GM19467 (cell line): ENCODE measurements around the gene CCDC180.
"Not testable (repeated sequence)": the region's sequence is repeated elsewhere in the genome, so short reads cannot be mapped to it uniquely, and the experiment has no call there.

Source experiments
- ATAC-seq: cut with Tn5 transposase; IDR thresholded peaks from one replicate; pipeline ENCODE4 v1.9.1; 2021; ENCODE audit warnings: mild to moderate bottlenecking, moderate library complexity; ENCODE audit not compliant: unreplicated experiment

The CCDC180 gene

GRCh38 chr9:97310896-97311295 is 3.4 kb downstream of the CCDC180 start:
- no peak for ATAC-seq

DNA sequence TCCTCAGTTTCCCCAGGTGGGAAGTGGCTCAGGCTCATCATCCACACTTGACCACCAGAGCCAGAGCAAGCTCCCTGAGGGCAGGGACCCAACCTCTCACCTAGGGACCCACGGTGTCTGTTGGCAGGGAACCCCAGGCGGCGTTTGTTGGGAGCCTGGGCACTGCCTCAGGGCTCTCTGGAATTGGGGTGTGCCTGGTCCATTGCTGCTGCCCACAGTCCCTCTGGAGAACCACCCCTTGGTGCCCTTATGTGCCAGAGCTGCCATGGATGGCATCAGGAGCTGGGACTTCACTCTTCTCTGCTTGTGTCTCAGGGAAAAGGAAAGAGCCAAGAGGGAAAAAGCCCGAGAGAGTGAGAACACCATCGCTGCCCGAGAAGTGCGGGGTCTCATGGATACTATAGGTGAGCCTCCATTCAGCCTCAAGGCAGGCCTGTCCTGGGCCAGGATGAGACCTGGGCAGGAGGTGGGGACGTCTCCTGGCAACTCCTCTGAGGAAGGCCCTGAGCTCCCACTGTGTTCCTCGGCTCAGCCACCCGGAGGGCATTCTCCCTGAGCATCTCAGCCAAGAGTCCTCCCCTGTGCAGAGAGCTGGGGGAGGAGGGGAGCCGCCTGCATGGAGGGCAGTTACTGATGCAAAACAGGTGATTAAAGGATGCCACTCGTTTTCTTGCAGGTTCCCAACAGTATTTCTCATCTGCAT is 4.5 kb downstream of the CCDC180 start:
- no peak for ATAC-seq

DNA sequence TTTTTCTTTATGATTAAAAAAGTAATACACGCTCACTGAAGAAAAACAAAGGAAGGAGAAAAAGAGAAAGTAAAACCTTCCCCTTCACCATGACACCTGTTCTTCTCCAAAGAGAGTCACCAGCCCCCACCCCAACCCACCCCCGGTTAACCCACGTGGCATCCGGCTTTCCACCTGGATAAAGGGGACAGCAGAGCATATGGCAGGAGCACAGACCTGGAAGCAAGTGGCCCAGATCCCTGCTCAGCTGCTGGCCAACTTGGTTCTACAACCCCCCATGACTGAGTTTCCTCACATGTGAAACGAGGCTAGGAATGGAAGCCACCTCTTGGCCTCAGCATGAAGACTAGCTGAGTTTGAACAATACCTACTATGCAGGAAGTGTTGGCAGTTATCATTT is 5.1 kb downstream of the CCDC180 start:
- no peak for ATAC-seq

GRCh38 chr9:97313243-97313642 is 5.8 kb downstream of the CCDC180 start:
- no peak for ATAC-seq

GRCh38 chr9:97313746-97314145 is 6.3 kb downstream of the CCDC180 start:
- no peak for ATAC-seq

GRCh38 chr9:97314503-97314902 is 7.0 kb downstream of the CCDC180 start:
- ATAC-seq = no peak

DNA sequence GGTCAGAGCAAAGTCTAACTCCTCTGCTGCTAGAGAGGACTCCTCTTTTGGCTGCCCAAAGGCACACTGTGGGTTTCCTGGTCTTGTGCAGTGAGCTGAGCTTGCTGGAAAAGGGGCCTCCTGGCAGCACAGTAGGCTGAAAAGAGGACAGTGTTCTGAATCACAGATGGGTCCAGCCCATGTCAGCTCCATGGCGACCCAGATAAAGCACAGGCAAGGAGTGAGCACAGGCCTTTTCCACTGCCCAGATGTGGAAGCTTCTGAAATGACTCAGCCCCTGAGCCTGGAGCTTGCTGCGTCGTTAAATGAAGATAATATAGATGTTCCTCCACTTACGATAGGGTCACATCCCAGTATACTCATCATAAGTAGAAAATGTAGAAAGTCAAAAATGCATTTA is 8.1 kb downstream of the CCDC180 start:
- no peak for ATAC-seq

GRCh38 chr9:97316904-97317303 is 9.4 kb downstream of the CCDC180 start:
- ATAC-seq = no peak

GRCh38 chr9:97318433-97318832 is 11.0 kb downstream of the CCDC180 start:
- ATAC-seq = no peak

GRCh38 chr9:97319395-97319794 is 11.9 kb downstream of the CCDC180 start:
- ATAC-seq = no peak

DNA sequence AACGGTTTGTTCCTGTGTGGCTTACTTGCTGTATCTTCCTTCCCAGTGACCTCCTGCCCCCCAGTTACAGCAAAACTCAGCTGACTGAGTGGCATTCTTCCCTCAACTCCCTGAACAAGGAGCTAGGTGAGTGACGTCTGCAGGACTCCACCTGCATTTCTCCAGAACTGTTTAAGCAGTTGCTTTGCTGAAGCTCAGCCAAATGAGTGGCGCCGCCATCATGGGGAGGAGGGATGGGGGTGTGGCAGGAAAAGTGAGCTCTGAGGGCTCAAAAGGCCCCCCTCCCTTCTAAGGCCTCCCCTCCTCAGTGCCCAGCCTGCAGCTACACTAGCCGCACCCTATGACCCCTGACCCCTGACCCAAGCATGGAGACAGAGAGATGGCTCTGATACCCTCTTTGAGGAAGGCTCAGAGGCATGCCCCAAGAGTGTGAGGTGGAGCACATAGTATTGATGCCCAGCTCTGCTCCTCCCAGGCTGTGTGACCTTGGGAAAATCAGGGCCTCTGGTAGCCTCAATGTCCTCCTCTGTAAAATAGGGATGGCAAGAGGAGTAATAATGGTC is 12.7 kb downstream of the CCDC180 start:
- ATAC-seq = no peak

DNA sequence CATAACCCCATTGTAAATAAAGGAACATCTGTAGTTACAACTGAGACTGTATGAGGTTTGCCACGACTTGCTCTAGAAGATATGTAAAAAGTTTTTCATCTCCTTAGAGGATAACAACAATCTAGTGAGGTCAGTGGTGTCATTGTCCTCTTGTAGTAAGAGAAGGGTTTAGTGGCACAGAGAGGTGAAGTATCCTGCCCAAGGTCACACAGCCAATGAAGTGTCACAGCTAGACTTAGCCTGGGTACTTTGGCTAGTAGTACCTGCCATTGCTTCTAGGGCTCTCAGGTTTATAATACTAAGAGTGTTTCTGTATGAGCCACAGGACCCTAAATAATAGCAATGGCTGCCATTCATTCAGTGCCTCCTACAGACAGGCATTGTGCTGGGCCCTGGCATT is 13.8 kb downstream of the CCDC180 start:
- no peak for ATAC-seq

DNA sequence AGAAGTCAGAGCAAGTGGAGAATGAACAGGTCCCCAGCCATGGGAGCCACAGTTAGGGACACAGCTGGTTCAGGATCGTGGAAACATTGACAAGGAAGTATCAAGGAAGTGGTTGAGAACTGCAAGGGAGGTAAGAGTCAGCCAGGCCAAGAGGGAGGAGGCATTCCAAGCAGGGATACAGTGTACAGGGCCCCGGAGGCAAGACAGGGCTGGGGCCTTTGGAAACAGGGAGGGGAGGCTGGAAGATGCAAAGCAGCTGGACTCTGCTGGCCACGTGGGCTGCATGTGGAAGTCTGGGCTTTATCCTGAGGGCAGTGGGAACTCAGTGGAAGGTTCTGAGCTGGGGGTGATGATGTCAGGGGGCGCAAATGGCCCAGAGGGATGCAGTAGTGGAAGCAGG is 14.2 kb downstream of the CCDC180 start:
- no peak for ATAC-seq

DNA sequence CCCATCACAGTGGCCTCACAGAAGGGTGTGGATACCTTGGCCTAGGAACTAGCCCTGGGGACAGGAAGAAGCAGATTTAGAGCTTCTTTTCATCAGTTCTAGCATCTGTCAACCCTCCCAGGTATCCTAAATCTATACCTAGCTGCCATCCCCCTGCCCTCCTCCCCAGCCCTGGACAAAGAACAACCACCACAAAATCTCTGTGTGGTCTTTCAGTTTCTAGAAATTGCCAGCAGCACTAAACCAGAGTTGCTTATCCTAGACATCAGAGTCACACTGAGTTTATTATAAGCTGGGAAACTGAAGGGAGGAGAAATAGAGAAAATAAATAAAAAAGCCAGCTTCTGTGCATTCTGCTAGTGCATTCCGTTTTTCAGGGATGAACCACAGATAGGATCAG is 14.6 kb downstream of the CCDC180 start:
- no peak for ATAC-seq

- ATAC-seq = no peak
Measured at GRCh38 chr9:97324954-97325353, 17.5 kb downstream of the CCDC180 start.

- ATAC-seq = no peak
Measured at GRCh38 chr9:97327562-97327961, 20.1 kb downstream of the CCDC180 start.

DNA sequence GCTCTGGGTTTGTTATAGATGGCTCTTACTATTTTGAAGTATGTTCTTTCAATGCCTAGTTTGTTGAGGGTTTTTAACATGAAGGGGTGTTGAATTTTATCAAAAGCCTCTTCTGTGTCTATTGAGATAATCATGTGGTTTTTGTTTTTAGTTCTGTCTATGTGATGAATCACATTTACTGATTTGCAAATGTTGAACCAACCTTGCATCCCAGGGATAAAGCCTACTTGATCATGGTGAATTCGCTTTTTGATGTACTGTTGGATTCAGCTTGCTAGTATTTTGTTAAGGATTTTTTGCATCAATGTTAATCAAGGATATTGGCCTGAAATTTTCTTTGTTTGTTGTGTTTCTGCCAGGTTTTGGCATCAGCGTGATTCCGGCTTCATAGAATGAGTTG is 25.5 kb downstream of the CCDC180 start:
- no peak for ATAC-seq

DNA sequence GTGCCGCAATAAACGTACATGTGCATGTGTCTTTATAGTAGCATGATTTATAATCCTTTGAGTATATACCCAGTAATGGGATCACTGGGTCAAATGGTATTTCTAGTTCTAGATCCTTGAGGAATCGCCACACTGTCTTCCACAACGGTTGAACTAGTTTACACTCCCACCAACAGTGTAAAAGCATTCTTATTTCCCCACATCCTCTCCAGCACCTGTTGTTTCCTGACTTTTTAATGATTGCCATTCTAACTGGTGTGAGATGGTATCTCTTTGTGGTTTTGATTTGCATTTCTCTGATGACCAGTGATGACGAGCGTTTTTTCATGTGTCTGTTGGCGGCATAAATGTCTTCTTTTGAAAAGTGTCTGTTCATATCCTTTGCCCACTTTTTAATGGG is 28.2 kb downstream of the CCDC180 start:
- not testable (repeated sequence) for ATAC-seq

DNA sequence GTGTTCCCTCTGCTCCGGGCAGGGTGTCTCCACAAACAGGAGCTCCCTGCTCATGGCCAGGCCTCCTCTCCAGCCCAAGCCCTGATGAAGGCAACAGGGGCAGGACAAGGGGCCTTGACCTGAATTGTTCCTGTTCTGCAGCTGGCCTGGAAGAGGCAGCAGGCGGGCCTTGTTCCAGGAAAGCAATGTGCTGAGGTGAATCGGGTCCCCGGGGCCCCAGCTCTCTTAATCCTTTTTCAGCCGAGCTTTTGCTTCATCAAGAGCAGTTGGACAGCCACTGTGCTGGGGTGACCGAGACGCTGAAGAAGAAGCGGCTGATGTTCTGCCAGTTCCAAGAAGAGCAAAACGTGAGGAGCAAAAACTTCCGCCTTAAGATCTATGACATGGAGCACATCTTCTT is 41.4 kb downstream of the CCDC180 start:
- no peak for ATAC-seq

DNA sequence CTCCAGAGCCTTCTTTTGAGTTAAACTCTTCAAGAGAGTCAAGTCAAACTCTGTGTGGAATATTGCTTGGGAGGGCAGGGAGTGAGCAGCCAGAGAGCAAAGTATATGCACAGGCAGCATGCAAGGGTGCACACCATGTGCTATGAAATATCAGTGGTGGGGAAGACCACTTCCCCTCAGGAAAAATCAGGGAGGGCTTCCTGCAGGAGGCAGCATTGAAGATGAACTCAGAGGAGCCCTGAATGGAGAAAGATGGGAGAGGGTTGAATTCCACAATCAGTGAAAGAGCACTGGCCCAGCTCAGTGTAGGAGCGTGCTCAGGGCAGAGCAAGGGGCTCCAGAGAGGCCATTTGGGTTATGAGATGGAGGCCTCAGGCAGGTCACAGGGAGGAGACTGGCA is 41.9 kb downstream of the CCDC180 start:
- ATAC-seq = no peak

- ATAC-seq = no peak
Measured at GRCh38 chr9:97354637-97355036, 47.2 kb downstream of the CCDC180 start.

DNA sequence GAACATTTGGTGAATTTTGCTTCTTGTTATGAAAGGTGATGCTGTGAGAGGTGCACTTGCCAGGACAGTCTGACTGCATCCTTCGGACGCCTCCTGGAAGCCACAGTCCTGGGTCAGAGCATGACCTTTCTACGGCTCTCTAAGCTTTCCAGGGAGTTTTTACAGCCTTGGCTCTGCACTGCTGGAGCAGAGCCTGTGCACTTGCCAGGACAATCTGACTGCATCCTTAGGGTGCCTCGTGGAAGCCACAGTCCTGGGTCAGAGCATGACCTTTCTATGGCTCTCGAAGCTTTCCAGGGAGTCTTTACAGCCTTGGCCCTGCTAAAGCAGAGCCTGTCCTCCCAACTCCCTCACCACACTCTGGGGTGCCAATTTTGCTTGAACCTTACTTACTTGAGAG is 49.6 kb downstream of the CCDC180 start:
- no peak for ATAC-seq
